ENCODE measurements around the gene RALGAPA2.

RALGAPA2 gene

GRCh38 chr20:20630551-20630950 is 81.9 kb downstream of the RALGAPA2 start:
- DNase-seq (ENCODE audit: low read depth in 2 of 2) = no peak

- DNase-seq (ENCODE audit: low read depth in 2 of 2) = no peak
Observed at GRCh38 chr20:20629556-20630188, 82.8 kb downstream of the RALGAPA2 start.

GRCh38 chr20:20628314-20628713 is 84.1 kb downstream of the RALGAPA2 start:
- no peak for DNase-seq (ENCODE audit: low read depth in 2 of 2)

GRCh38 chr20:20627471-20627870 is 85.0 kb downstream of the RALGAPA2 start:
- DNase-seq (ENCODE audit: low read depth in 2 of 2) = no peak

- DNase-seq (ENCODE audit: low read depth in 2 of 2) = no peak
Observed at GRCh38 chr20:20624914-20625313, 87.5 kb downstream of the RALGAPA2 start.

GRCh38 chr20:20621195-20621594 is 91.2 kb downstream of the RALGAPA2 start:
- DNase-seq (ENCODE audit: low read depth in 2 of 2) = no peak

GRCh38 chr20:20614391-20614790 is 98.1 kb downstream of the RALGAPA2 start:
- no peak for DNase-seq (ENCODE audit: low read depth in 2 of 2)

- no peak for DNase-seq (ENCODE audit: low read depth in 2 of 2)
Observed at GRCh38 chr20:20612251-20612650, 100.2 kb downstream of the RALGAPA2 start.

- no peak for DNase-seq (ENCODE audit: low read depth in 2 of 2)
Observed at GRCh38 chr20:20611167-20611566, 101.3 kb downstream of the RALGAPA2 start.

- no peak for DNase-seq (ENCODE audit: low read depth in 2 of 2)
Observed at GRCh38 chr20:20609522-20609921, 102.9 kb downstream of the RALGAPA2 start.

- DNase-seq (ENCODE audit: low read depth in 2 of 2) = no peak
Observed at GRCh38 chr20:20608641-20609040, 103.8 kb downstream of the RALGAPA2 start.

- DNase-seq (ENCODE audit: low read depth in 2 of 2) = no peak
Observed at GRCh38 chr20:20608041-20608440, 104.4 kb downstream of the RALGAPA2 start.

- DNase-seq (ENCODE audit: low read depth in 2 of 2) = no peak
Observed at GRCh38 chr20:20606881-20607280, 105.6 kb downstream of the RALGAPA2 start.

- no peak for DNase-seq (ENCODE audit: low read depth in 2 of 2)
Observed at GRCh38 chr20:20606050-20606449, 106.4 kb downstream of the RALGAPA2 start.

GRCh38 chr20:20604907-20605306 is 107.5 kb downstream of the RALGAPA2 start:
- DNase-seq (ENCODE audit: low read depth in 2 of 2) = no peak

GRCh38 chr20:20604357-20604756 is 108.1 kb downstream of the RALGAPA2 start:
- no peak for DNase-seq (ENCODE audit: low read depth in 2 of 2)

- no peak for DNase-seq (ENCODE audit: low read depth in 2 of 2)
Observed at GRCh38 chr20:20603339-20603990, 109.0 kb downstream of the RALGAPA2 start.

GRCh38 chr20:20597966-20598365 is 114.5 kb downstream of the RALGAPA2 start:
- no peak for DNase-seq (ENCODE audit: low read depth in 2 of 2)

GRCh38 chr20:20594171-20594530 is 118.3 kb downstream of the RALGAPA2 start:
- DNase-seq (ENCODE audit: low read depth in 2 of 2) = no peak

- DNase-seq (ENCODE audit: low read depth in 2 of 2) = peak in 1 of 2 donors; percentile 8
Observed at GRCh38 chr20:20593447-20594170, 118.8 kb downstream of the RALGAPA2 start.

- DNase-seq (ENCODE audit: low read depth in 2 of 2) = no peak
Observed at GRCh38 chr20:20585146-20585545, 127.3 kb downstream of the RALGAPA2 start.

- no peak for DNase-seq (ENCODE audit: low read depth in 2 of 2)
Observed at GRCh38 chr20:20582734-20583133, 129.7 kb downstream of the RALGAPA2 start.

- no peak for DNase-seq (ENCODE audit: low read depth in 2 of 2)
Observed at GRCh38 chr20:20580139-20580538, 132.3 kb downstream of the RALGAPA2 start.
